Measurements from ENCODE around the gene SKIC3. TPM values are rescaled to one million over a fixed set of nuclear protein-coding genes. Genes with fewer than 3 reads are reported as not detected.

The SKIC3 gene
- total and polyA plus RNA-seq, 7 donors, result 13.1 to 71.2 (median 44.4) TPM

- no peak overlapping the region for H3K4me3 ChIP-seq
- WGBS, 3 donors, result 96 to 98% (median 96%) methylated on average over 5 of the region's 5 CpGs
- H3K9me3 ChIP-seq, result no peaks in the 10 kb centered on the region
- H3K27ac ChIP-seq, result no peak overlapping the region
- peaks cover 6% of the 10 kb centered on the region for H3K4me1 ChIP-seq
- H3K36me3 ChIP-seq (ENCODE audit: insufficient read depth in 1 of 2, low read depth in 1 of 2), result peaks cover 0 to 19% of the 10 kb centered on the region in 2 donors
- ATAC-seq (no peak), DNase-seq (no peak)
- no peak for TF ChIP-seq CTCF (IDR thresholded peaks at IDR 0.05)
- H3K27me3 ChIP-seq (ENCODE audit: insufficient read depth in 3 of 3, low read length in 2 of 3), result no peaks in the 10 kb centered on the region
- intact Hi-C loops (cut with DNase I), result no loop called here
Measured at GRCh38 chr5:95591490-95591901, 36.7 kb upstream of the SKIC3 start.

GRCh38 chr5:95590880-95591279 is 36.1 kb upstream of the SKIC3 start:
- H3K4me3 ChIP-seq, result no peak overlapping the region
- no peak for ATAC-seq
- H3K36me3 ChIP-seq (ENCODE audit: insufficient read depth in 1 of 2, low read depth in 1 of 2), result peaks cover 0 to 19% of the 10 kb centered on the region in 2 donors
- H3K4me1 ChIP-seq, result peaks cover 1% of the 10 kb centered on the region
- H3K9me3 ChIP-seq, result no peaks in the 10 kb centered on the region
- intact Hi-C loops (cut with DNase I), result no loop called here
- TF ChIP-seq CTCF (IDR thresholded peaks at IDR 0.05), result no peak
- WGBS, 3 donors, result 77 to 88% (median 82%) methylated on average over 1 of the region's 1 CpG
- H3K27me3 ChIP-seq (ENCODE audit: insufficient read depth in 3 of 3, low read length in 2 of 3), result no peaks in the 10 kb centered on the region
- H3K27ac ChIP-seq, result no peak overlapping the region
- DNase-seq, result no peak

GRCh38 chr5:95583992-95584391 is 29.2 kb upstream of the SKIC3 start:
- Histone ChIP-seq H3K4me1 (no peaks in the 10 kb centered on the region), H3K9me3 (no peaks in the 10 kb centered on the region), H3K27ac (no peak overlapping the region), H3K27me3 (ENCODE audit: insufficient read depth in 3 of 3, low read length in 2 of 3) (no peaks in the 10 kb centered on the region), H3K36me3 (ENCODE audit: insufficient read depth in 1 of 2, low read depth in 1 of 2) (peaks cover 0 to 4% of the 10 kb centered on the region in 2 donors), H3K4me3 (no peak overlapping the region)
- DNase-seq (no peak), ATAC-seq (no peak)
- no peak for TF ChIP-seq CTCF (IDR thresholded peaks at IDR 0.05)
- intact Hi-C loops (cut with DNase I), result no loop called here
- 92 to 100% (median 100%) methylated on average over 1 of the region's 1 CpG for WGBS, 3 donors

- Histone ChIP-seq H3K9me3 (no peaks in the 10 kb centered on the region), H3K36me3 (ENCODE audit: insufficient read depth in 1 of 2, low read depth in 1 of 2) (peaks cover 0 to 4% of the 10 kb centered on the region in 2 donors), H3K4me1 (no peaks in the 10 kb centered on the region), H3K27ac (no peak overlapping the region), H3K27me3 (ENCODE audit: insufficient read depth in 3 of 3, low read length in 2 of 3) (no peaks in the 10 kb centered on the region), H3K4me3 (no peak overlapping the region)
- intact Hi-C loops (cut with DNase I), result no loop called here
- no peak for TF ChIP-seq CTCF (IDR thresholded peaks at IDR 0.05)
- 97% methylated on average over 2 of the region's 2 CpGs for WGBS, 3 donors
- no peak for DNase-seq
- ATAC-seq, result no peak
Measured at GRCh38 chr5:95581576-95581975, 26.8 kb upstream of the SKIC3 start.

GRCh38 chr5:95572016-95572415 is 17.2 kb upstream of the SKIC3 start:
- 94 to 98% (median 98%) methylated on average over 2 of the region's 2 CpGs for WGBS, 3 donors
- Histone ChIP-seq H3K4me3 (no peak overlapping the region), H3K27ac (no peak overlapping the region), H3K27me3 (ENCODE audit: insufficient read depth in 3 of 3, low read length in 2 of 3) (no peaks in the 10 kb centered on the region), H3K4me1 (no peaks in the 10 kb centered on the region), H3K9me3 (peaks cover 3% of the 10 kb centered on the region), H3K36me3 (ENCODE audit: insufficient read depth in 1 of 2, low read depth in 1 of 2) (peaks cover 0 to 21% of the 10 kb centered on the region in 2 donors)
- intact Hi-C loops (cut with DNase I), result no loop called here
- TF ChIP-seq CTCF (IDR thresholded peaks at IDR 0.05), result no peak
- no peak for DNase-seq
- ATAC-seq, result no peak

Data from psoas muscle (tissue), 8 donors.